GM12878 (cell line): ENCODE results near the gene CLMP. TPM values are rescaled to one million over a fixed set of nuclear protein-coding genes. Genes with fewer than 3 reads are reported as not detected.

ENCODE experiments used
- ATAC-seq: fragments of 200-7000 bp; cut with Tn5 transposase; 3 replicates; pipeline ENCODE4 v1.9.1; 2020; ENCODE audit warnings: mild to moderate bottlenecking, moderate library complexity
- BruUV-seq: library from RNA; stranded (reverse); fragments of 400-500 nt; replicated peaks from 2 replicates; lab custom pipeline; 2021; lab: Mats Ljungman, UMichigan
- CTCF ChIA-PET: fragments of 300-600 bp; sonication (Branson Sonifier 250); formaldehyde crosslinking; extraction: SDS; loops from one replicate; lab custom pipeline; 2021; ENCODE audit warnings: inconsistent platforms; lab: Yijun Ruan, JAX
- POLR2A ChIA-PET: fragments of 350-600 bp; formaldehyde crosslinking; extraction: SDS; loops from one replicate; lab custom pipeline; 2021; ENCODE audit warnings: inconsistent platforms; lab: Charles Lee
- RAD21 ChIA-PET: fragments of 300-600 bp; sonication (Branson Sonifier 250); formaldehyde crosslinking; loops from one replicate; lab custom pipeline; 2023; ENCODE audit warnings: antibody characterized with exemption; ENCODE audit not compliant: unreplicated experiment; lab: Charles Lee
- SMC1A ChIA-PET: fragments of 300-600 bp; sonication (Branson Sonifier 250); formaldehyde crosslinking; loops from one replicate; lab custom pipeline; 2023; ENCODE audit not compliant: unreplicated experiment, uncharacterized antibody; lab: Charles Lee
- DNase-seq: peaks from one replicate; pipeline ENCODE4 v3.0.0-alpha.2; 2011; ENCODE audit warnings: low read depth, low spot score
- FAIRE-seq: peaks from 3 replicates; lab custom pipeline; 2011; peaks lifted over from hg19 to GRCh38; lab: Jason Lieb, UNC
- H2AFZ ChIP-seq: 2 replicates; pipeline ENCODE4 v1.6.0; 2011; ENCODE audit warnings: low read depth, low read length, control low read depth; ENCODE audit not compliant: control insufficient read depth
- H3K27ac ChIP-seq: 2 replicates; pipeline ENCODE4 v1.5.1; 2011; ENCODE audit warnings: control low read depth; ENCODE audit not compliant: control insufficient read depth, insufficient read depth
- H3K27me3 ChIP-seq, 2 experiments: replicated peaks in 1 of 2; 2 replicates each; pipeline versions ENCODE4 v1.6.0 to v1.6.1; 2011; ENCODE audit warnings: low read length in 1 of 2; ENCODE audit not compliant: control insufficient read depth in 2 of 2, insufficient read depth in 2 of 2
- H3K36me3 ChIP-seq, 2 experiments: 2 replicates each; pipeline ENCODE4 v1.5.1; 2011; ENCODE audit warnings: low read length in 1 of 2; ENCODE audit not compliant: control insufficient read depth in 2 of 2, insufficient read depth in 2 of 2
- H3K4me1 ChIP-seq: 2 replicates; pipeline ENCODE4 v1.6.1; 2011; ENCODE audit warnings: mild to moderate bottlenecking, low read length, moderate library complexity, mixed read lengths; ENCODE audit not compliant: control insufficient read depth, insufficient read depth
- H3K4me2 ChIP-seq: 2 replicates; pipeline ENCODE4 v1.6.0; 2011; ENCODE audit warnings: control low read depth; ENCODE audit not compliant: control insufficient read depth, insufficient read depth
- H3K4me3 ChIP-seq: fragments of 200-600 bp; sonication (generic); 2 replicates; pipeline ENCODE4 v1.5.1; 2016
- H3K79me2 ChIP-seq: 2 replicates; pipeline ENCODE4 v1.6.0; 2011; ENCODE audit warnings: low read length; ENCODE audit not compliant: control insufficient read depth, insufficient read depth
- H3K9ac ChIP-seq: 2 replicates; pipeline ENCODE4 v1.8.0; 2011; ENCODE audit warnings: low read length, control low read depth, mixed read lengths; ENCODE audit not compliant: control insufficient read depth, insufficient read depth
- H3K9me3 ChIP-seq: replicated peaks from 3 replicates; pipeline ENCODE4 v1.5.1; 2011; ENCODE audit warnings: mild to moderate bottlenecking, low read length; ENCODE audit not compliant: control insufficient read depth, insufficient read depth
- H4K20me1 ChIP-seq: 2 replicates; pipeline ENCODE4 v1.6.0; 2011; ENCODE audit not compliant: control insufficient read depth, insufficient read depth
- CBFB ChIP-seq: IDR thresholded peaks from 2 replicates; pipeline ENCODE4 v1.6.1; 2016; ENCODE audit warnings: antibody characterized with exemption, low read depth
- ESRRA ChIP-seq: IDR thresholded peaks from 2 replicates; pipeline ENCODE4 v1.6.1; 2012; ENCODE audit warnings: mild to moderate bottlenecking, low read length, improper control_type of control experiment
- MEF2A ChIP-seq: IDR thresholded peaks from 2 replicates; pipeline ENCODE4 v1.6.1; 2011; ENCODE audit warnings: low read depth, mild to moderate bottlenecking, low read length, moderate library complexity; ENCODE audit not compliant: insufficient read depth
- NR2C2 ChIP-seq: IDR thresholded peaks from 2 replicates; pipeline ENCODE4 v1.6.1; 2011; ENCODE audit warnings: borderline replicate concordance, low read depth; ENCODE audit not compliant: control insufficient read depth, insufficient read length
- RB1 ChIP-seq: fragments of 450-650 bp; formaldehyde crosslinking; IDR thresholded peaks from 2 replicates; pipeline ENCODE4 v1.6.1; 2017; ENCODE audit warnings: mild to moderate bottlenecking, borderline replicate concordance
- RELB ChIP-seq: fragments of 450-650 bp; IDR thresholded peaks from 2 replicates; pipeline ENCODE4 v1.6.1; 2017; ENCODE audit warnings: low read depth, mild to moderate bottlenecking, moderate library complexity
- SMARCA5 ChIP-seq: fragments of 450-650 bp; IDR thresholded peaks from 2 replicates; pipeline ENCODE4 v1.6.1; 2017; ENCODE audit warnings: mild to moderate bottlenecking
- WGBS: methylation state at CpG from one replicate; pipeline ENCODE4 v1.1.6; 2016; ENCODE audit warnings: low lambda C conversion rate; ENCODE audit not compliant: insufficient replicate concordance, insufficient coverage; ENCODE audit errors: missing lambda C conversion rate; 5-methylcytosine and 5-hydroxymethylcytosine counted together
- in situ Hi-C: fragments of 300-500 bp; cut with MboI; formaldehyde crosslinking; loops from 9 replicates; pipeline ENCODE4 v1.14.3; 2018; ENCODE audit warnings: mixed read lengths
- intact Hi-C: fragments of 100-400 bp; cut with micrococcal nuclease; formaldehyde crosslinking; loops from one replicate; pipeline ENCODE4 v1.14.2; 2022; ENCODE audit not compliant: unreplicated experiment
- polyA plus RNA-seq, 11 experiments: library from polyadenylated mRNA; depleted of rRNA in 4 of 11; unstranded in 6 of 11; stranded (reverse) in 5 of 11; fragments of >200 nt; fragmentation: Nextera tagmentation in 4 of 11; fragmentation: Illumina TruSeq in 1 of 11; extraction: Ambion mirVana in 4 of 11; extraction: Trizol in 1 of 11; gene quantifications; 1 replicate in 1 of 11; 2 replicates in 10 of 11; pipeline versions ENCODE4 v1.2.1 to v1.2.3, GENCODE V29; 2011 to 2016; ENCODE audit warnings: inconsistent platforms in 2 of 11, missing spikeins in 2 of 11, low read depth in 1 of 11
- total RNA-seq, 4 experiments: library from RNA; depleted of rRNA in 3 of 4; stranded (reverse); fragments of >200 nt in 3 of 4; fragmentation: Illumina TruSeq in 1 of 4; extraction: Trizol in 1 of 4; gene quantifications; 2 replicates each; pipeline versions ENCODE4 v1.2.1 to v1.2.3, GENCODE V29; 2013 to 2021
- TF ChIP-seq, protein P1 (sequence below): IDR thresholded peaks from 2 replicates; pipeline ENCODE4 v1.6.1; 2011; ENCODE audit warnings: mild to moderate bottlenecking, low read depth, low read length, moderate library complexity; ENCODE audit not compliant: insufficient replicate concordance

Gene CLMP
- total and polyA plus RNA-seq, 10 of the 15 experiments (the other 5 are each of a cell fraction or from before 2014, with no cell fraction given): 0.01 to 0.71 (median 0.20) TPM; not detected in 4

DNA sequence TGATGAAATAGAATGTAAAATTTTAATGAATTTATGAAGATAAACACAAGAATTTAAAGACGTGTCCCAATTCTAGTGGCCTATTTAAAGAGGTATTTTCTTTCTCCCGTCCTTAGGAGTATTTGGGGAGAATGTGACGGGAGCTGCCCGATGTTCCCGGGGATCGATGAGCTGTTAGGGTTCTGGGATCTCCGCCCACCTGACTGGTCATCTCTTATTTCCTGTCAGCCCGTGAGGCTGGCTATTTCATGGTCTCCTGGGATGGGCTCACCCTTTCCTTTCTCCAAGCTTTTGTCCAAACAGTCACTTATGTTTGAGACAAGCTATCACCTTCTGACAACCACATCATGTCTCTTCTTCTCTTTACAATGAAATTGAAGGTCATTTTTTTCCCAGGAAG, 16.9 kb upstream of the CLMP start:
- H3K4me2 ChIP-seq: no peak overlapping the region
- no peak overlapping the region for H2AFZ ChIP-seq
- H3K36me3 ChIP-seq: no peaks in the 10 kb centered on the region
- H3K27ac ChIP-seq: no peak overlapping the region
- in situ Hi-C loops (no loop called here), intact Hi-C loops (no loop called here)
- ATAC-seq: no peak
- H3K27me3 ChIP-seq: peaks cover 3 to 4% of the 10 kb centered on the region in 2 experiments; a peak in 3 of 4 replicates
- POLR2A ChIA-PET: no interaction called here
- RAD21 ChIA-PET: interaction anchor here (1.1 kb wide), 1 partner anchor 35 kb away, joined by 3 read pairs; no protein-coding TSS in a partner anchor
- no peak overlapping the region for H3K4me3 ChIP-seq
- no peaks in the 10 kb centered on the region for H3K9me3 ChIP-seq
- no peaks in the 10 kb centered on the region for H4K20me1 ChIP-seq
- CTCF ChIA-PET: no interaction called here
- 14% methylated on average over 8 of the region's 8 CpGs for WGBS
- FAIRE-seq: no peak
- TF ChIP-seq, protein P1, sequence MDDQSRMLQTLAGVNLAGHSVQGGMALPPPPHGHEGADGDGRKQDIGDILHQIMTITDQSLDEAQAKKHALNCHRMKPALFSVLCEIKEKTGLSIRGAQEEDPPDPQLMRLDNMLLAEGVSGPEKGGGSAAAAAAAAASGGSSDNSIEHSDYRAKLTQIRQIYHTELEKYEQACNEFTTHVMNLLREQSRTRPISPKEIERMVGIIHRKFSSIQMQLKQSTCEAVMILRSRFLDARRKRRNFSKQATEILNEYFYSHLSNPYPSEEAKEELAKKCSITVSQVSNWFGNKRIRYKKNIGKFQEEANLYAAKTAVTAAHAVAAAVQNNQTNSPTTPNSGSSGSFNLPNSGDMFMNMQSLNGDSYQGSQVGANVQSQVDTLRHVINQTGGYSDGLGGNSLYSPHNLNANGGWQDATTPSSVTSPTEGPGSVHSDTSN: no peak
- TF ChIP-seq RELB: no peak
- no peak for TF ChIP-seq NR2C2
- no peak for TF ChIP-seq RB1
- no peak for TF ChIP-seq CBFB
- TF ChIP-seq SMARCA5: no peak
- no peak for TF ChIP-seq MEF2A
- no peak for TF ChIP-seq ESRRA
- H3K9ac ChIP-seq: no peak overlapping the region
- SMC1A ChIA-PET: no interaction called here
- 0 out of 2 replicates have a peak, but pooled peaks cover 3% of the 10 kb centered on the region for H3K4me1 ChIP-seq
- no peak for DNase-seq
- H3K79me2 ChIP-seq: no peaks in the 10 kb centered on the region
- no TSS peak for BruUV-seq
